DOHH2 (cell line): ENCODE measurements around the gene MOV10L1.

Experiments
- CTCF ChIP-seq: fragments of 200-600 bp; sonication (generic); IDR thresholded peaks from one replicate; pipeline ENCODE4 v1.5.1; 2014; ENCODE audit warnings: antibody characterized with exemption, mild to moderate bottlenecking, low read depth, low read length; ENCODE audit not compliant: poor library complexity, severe bottlenecking
- EZH2phosphoT487 ChIP-seq: fragments of 200-600 bp; sonication (generic); IDR thresholded peaks from 2 replicates; pipeline ENCODE4 v1.6.1; 2017; ENCODE audit warnings: borderline replicate concordance, mild to moderate bottlenecking, antibody characterized with exemption, low read length, moderate library complexity, mixed read lengths

- TF ChIP-seq CTCF (peak; percentile 94), EZH2phosphoT487 (no peak)
Observed at GRCh38 chr22:50209893-50210292, 120.1 kb downstream of the MOV10L1 start.
